Middle frontal gyrus (tissue), 1 donor: ENCODE results near the gene SMIM43.
A peak's percentile ranks its signal among the peaks of the same experiment; 100 is the strongest.
"Not testable (repeated sequence)": the region's sequence is repeated elsewhere in the genome, so short reads cannot be mapped to it uniquely, and the experiment has no call there.

Source experiments
- DNase-seq: peaks from one replicate; pipeline ENCODE4 v3.0.0-alpha.2; 2015; ENCODE audit warnings: low spot score; ENCODE audit errors: extremely low spot score

The SMIM43 gene

GRCh38 chr4:121737846-121738554, 27.0 kb downstream of the SMIM43 start:
- no peak for DNase-seq

- no peak for DNase-seq
These were observed 28.1 kb downstream of the SMIM43 start for GRCh38 chr4:121736735-121737351.

GRCh38 chr4:121734571-121734970, 30.4 kb downstream of the SMIM43 start:
- peak; percentile 71 for DNase-seq

GRCh38 chr4:121733942-121734341, 31.0 kb downstream of the SMIM43 start:
- DNase-seq: no peak

- DNase-seq: not testable (repeated sequence)
These were observed 35.2 kb downstream of the SMIM43 start for GRCh38 chr4:121729753-121730152.

- DNase-seq: no peak
These were observed 36.2 kb downstream of the SMIM43 start for GRCh38 chr4:121728798-121729226.

GRCh38 chr4:121728066-121728465, 36.9 kb downstream of the SMIM43 start:
- no peak for DNase-seq

- DNase-seq: no peak
These were observed 38.2 kb downstream of the SMIM43 start for GRCh38 chr4:121726642-121727268.

- DNase-seq: no peak
These were observed 40.3 kb downstream of the SMIM43 start for GRCh38 chr4:121724671-121725070.

GRCh38 chr4:121721700-121722099, 43.3 kb downstream of the SMIM43 start:
- no peak for DNase-seq

GRCh38 chr4:121720109-121720508, 44.9 kb downstream of the SMIM43 start:
- no peak for DNase-seq

GRCh38 chr4:121717680-121718237, 47.2 kb downstream of the SMIM43 start:
- DNase-seq: no peak

- DNase-seq: no peak
These were observed 50.4 kb downstream of the SMIM43 start for GRCh38 chr4:121714548-121714947.

- no peak for DNase-seq
These were observed 52.2 kb downstream of the SMIM43 start for GRCh38 chr4:121712783-121713182.

- no peak for DNase-seq
These were observed 52.8 kb downstream of the SMIM43 start for GRCh38 chr4:121712001-121712651.

- DNase-seq: peak; percentile 37
These were observed 53.5 kb downstream of the SMIM43 start for GRCh38 chr4:121711263-121712000.

- no peak for DNase-seq
These were observed 55.1 kb downstream of the SMIM43 start for GRCh38 chr4:121709766-121710405.
